A549 (cell line): ENCODE results near the gene RDH12. TPM values are rescaled to one million over a fixed set of nuclear protein-coding genes. Genes with fewer than 3 reads are reported as not detected.
A peak's percentile ranks its signal among the peaks of the same experiment; 100 is the strongest.

Experiments
- ATAC-seq, 2 experiments: fragments of 200-7000 bp in 1 of 2; fragments of >200 bp in 1 of 2; cut with Nextera tagmentation in 1 of 2; cut with Tn5 transposase in 1 of 2; 3 replicates each; pipeline versions ENCODE4 v1.8.0 to v1.9.1; 2018 to 2020; ENCODE audit warnings: mild to moderate bottlenecking in 1 of 2, moderate library complexity in 1 of 2
- CTCF ChIA-PET: fragments of 300-600 bp; sonication (Branson Sonifier 250); formaldehyde crosslinking; extraction: SDS; loops from one replicate; lab custom pipeline; 2021; ENCODE audit warnings: antibody characterized with exemption, inconsistent platforms; lab: Yijun Ruan, JAX
- POLR2A ChIA-PET: fragments of 350-600 bp; formaldehyde crosslinking; extraction: SDS; loops from one replicate; lab custom pipeline; 2021; ENCODE audit warnings: antibody characterized with exemption, inconsistent platforms; lab: Yijun Ruan, JAX
- DNase-seq, 2 experiments: peaks; one replicate each; pipeline versions ENCODE4 v3.0.0 to v3.0.0-alpha.2; 2011 to 2016; ENCODE audit warnings: low read depth in 1 of 2, low spot score in 1 of 2
- FAIRE-seq: peaks from 2 replicates; lab custom pipeline; 2011; peaks lifted over from hg19 to GRCh38; lab: Jason Lieb, UNC
- H3K27ac ChIP-seq, 2 experiments: fragments of >200 bp; sonication (Bioruptor Twin); formaldehyde crosslinking; 3 replicates each; pipeline ENCODE4 v1.5.1; 2016 to 2017
- H3K4me1 ChIP-seq: fragments of >200 bp; sonication (Bioruptor Twin); formaldehyde crosslinking; 3 replicates; pipeline ENCODE4 v1.6.1; 2016
- H3K4me2 ChIP-seq: fragments of >200 bp; sonication (Bioruptor Twin); formaldehyde crosslinking; 3 replicates; pipeline ENCODE4 v1.6.1; 2016
- H3K4me3 ChIP-seq: fragments of >200 bp; sonication (Bioruptor Twin); formaldehyde crosslinking; 3 replicates; pipeline ENCODE4 v1.5.1; 2016
- H3K9me3 ChIP-seq: fragments of >200 bp; sonication (Bioruptor Twin); formaldehyde crosslinking; 3 replicates; pipeline ENCODE4 v1.6.1; 2016
- CBX2 ChIP-seq: fragments of 200-600 bp; sonication (generic); IDR thresholded peaks from 2 replicates; pipeline ENCODE4 v1.6.1; 2016; ENCODE audit warnings: low read depth, mild to moderate bottlenecking, borderline replicate concordance
- CHD4 ChIP-seq: fragments of 200-600 bp; sonication (generic); IDR thresholded peaks from 2 replicates; pipeline ENCODE4 v1.6.1; 2016; ENCODE audit warnings: antibody characterized with exemption, mild to moderate bottlenecking, borderline replicate concordance
- CTCF ChIP-seq: fragments of >200 bp; sonication (Bioruptor Twin); formaldehyde crosslinking; IDR thresholded peaks from 3 replicates; pipeline ENCODE4 v1.5.1; 2016
- EHF ChIP-seq: fragments of 250-450 bp; sonication (Bioruptor Pico); IDR thresholded peaks from 2 replicates; pipeline ENCODE4 v1.5.0; 2020; ENCODE audit warnings: mild to moderate bottlenecking
- EP300 ChIP-seq, 2 experiments: fragments of >200 bp; sonication (Bioruptor Twin); formaldehyde crosslinking; IDR thresholded peaks; 2 replicates in 1 of 2; 3 replicates in 1 of 2; pipeline ENCODE4 v1.6.1; 2016 to 2017
- ESRRA ChIP-seq: fragments of 150-350 bp; IDR thresholded peaks from 2 replicates; pipeline ENCODE4 v1.6.1; 2014; ENCODE audit warnings: mild to moderate bottlenecking, low read length, borderline replicate concordance
- FOXS1 ChIP-seq: fragments of 250-450 bp; sonication (Bioruptor Pico); IDR thresholded peaks from 2 replicates; pipeline ENCODE4 v1.5.0; 2020; ENCODE audit warnings: mild to moderate bottlenecking, moderate library complexity
- GATA3 ChIP-seq: IDR thresholded peaks from 2 replicates; pipeline ENCODE4 v1.6.1; 2012; ENCODE audit warnings: borderline replicate concordance
- HDAC2 ChIP-seq: fragments of 200-600 bp; sonication (generic); IDR thresholded peaks from 2 replicates; pipeline ENCODE4 v1.6.1; 2016
- HEYL ChIP-seq: fragments of 250-450 bp; sonication (Bioruptor Pico); IDR thresholded peaks from 2 replicates; pipeline ENCODE4 v1.8.0; 2021; ENCODE audit warnings: mild to moderate bottlenecking, moderate library complexity
- JUN ChIP-seq, 2 experiments: fragments of >200 bp; sonication (Bioruptor Twin); formaldehyde crosslinking; IDR thresholded peaks; 2 replicates in 1 of 2; 3 replicates in 1 of 2; pipeline ENCODE4 v1.6.1; 2016 to 2017
- KDM1A ChIP-seq: fragments of 200-600 bp; sonication (generic); IDR thresholded peaks from 2 replicates; pipeline ENCODE4 v1.6.1; 2016; ENCODE audit warnings: low read depth, mild to moderate bottlenecking
- MAX ChIP-seq: IDR thresholded peaks from 2 replicates; pipeline ENCODE4 v1.6.1; 2012
- MAZ ChIP-seq: fragments of 150-350 bp; IDR thresholded peaks from 2 replicates; pipeline ENCODE4 v1.6.1; 2014; ENCODE audit warnings: antibody characterized with exemption, low read depth, low read length, borderline replicate concordance
- MYC ChIP-seq: IDR thresholded peaks from 2 replicates; pipeline ENCODE4 v1.6.1; 2012; ENCODE audit warnings: mild to moderate bottlenecking, inconsistent platforms, low read length, improper control_type of control experiment, borderline replicate concordance
- NPAS2 ChIP-seq: fragments of 250-450 bp; sonication (Bioruptor Pico); IDR thresholded peaks from 2 replicates; pipeline ENCODE4 v1.8.0; 2022; ENCODE audit warnings: mild to moderate bottlenecking, moderate library complexity, borderline replicate concordance
- NR3C1 ChIP-seq: fragments of >200 bp; sonication (Bioruptor Twin); formaldehyde crosslinking; IDR thresholded peaks from 3 replicates; pipeline ENCODE4 v1.6.1; 2017
- POLR2A ChIP-seq: IDR thresholded peaks from 2 replicates; pipeline ENCODE4 v1.6.1; 2012; ENCODE audit warnings: mild to moderate bottlenecking, low read length
- POLR2AphosphoS2 ChIP-seq: conservative IDR thresholded peaks from 2 replicates; pipeline ENCODE4 v1.6.1; 2012; ENCODE audit warnings: low read length, improper control_type of control experiment, inconsistent platforms
- RARB ChIP-seq: fragments of 250-450 bp; sonication (Bioruptor Pico); IDR thresholded peaks from 2 replicates; pipeline ENCODE4 v1.8.0; 2021; ENCODE audit warnings: mild to moderate bottlenecking, moderate library complexity
- RNF2 ChIP-seq: fragments of 200-600 bp; sonication (generic); IDR thresholded peaks from 2 replicates; pipeline ENCODE4 v1.6.1; 2016; ENCODE audit warnings: low read depth, mild to moderate bottlenecking, antibody characterized with exemption, moderate library complexity, borderline replicate concordance
- SREBF2 ChIP-seq: fragments of 450-650 bp; IDR thresholded peaks from 2 replicates; pipeline ENCODE4 v1.6.1; 2014; ENCODE audit warnings: mild to moderate bottlenecking, moderate library complexity
- ZSCAN20 ChIP-seq: fragments of 250-450 bp; sonication (Bioruptor Pico); IDR thresholded peaks from 2 replicates; pipeline ENCODE4 v1.8.0; 2022; ENCODE audit warnings: mild to moderate bottlenecking, moderate library complexity
- WGBS: methylation state at CpG from one replicate; pipeline ENCODE4 v1.1.6; 2017; ENCODE audit errors: missing lambda C conversion rate; 5-methylcytosine and 5-hydroxymethylcytosine counted together
- polyA plus RNA-seq, 4 experiments: library from polyadenylated mRNA; depleted of rRNA in 3 of 4; stranded (reverse); fragments of >200 nt; fragmentation: RNase III in 1 of 4; extraction: RNeasy Plus Mini Kit Qiagen cat#74134 plus additional on column Dnase treatment in 1 of 4; gene quantifications; 2 replicates in 3 of 4; 3 replicates in 1 of 4; pipeline ENCODE4 v1.2.3, GENCODE V29; 2011 to 2017
- TF ChIP-seq, protein P1 (sequence below): fragments of 250-450 bp; sonication (Bioruptor Pico); IDR thresholded peaks from 2 replicates; pipeline ENCODE4 v1.5.0; 2021; ENCODE audit warnings: mild to moderate bottlenecking, moderate library complexity, borderline replicate concordance
- TF ChIP-seq, protein P2 (sequence below): fragments of 250-450 bp; sonication (Bioruptor Pico); IDR thresholded peaks from 2 replicates; pipeline ENCODE4 v1.5.0; 2020; ENCODE audit warnings: low read depth, mild to moderate bottlenecking, moderate library complexity
- TF ChIP-seq, protein P3 (sequence below): fragments of 150-350 bp; IDR thresholded peaks from 2 replicates; pipeline ENCODE4 v1.6.1; 2014; ENCODE audit warnings: low read depth, mild to moderate bottlenecking, low read length

RDH12 gene
- polyA plus RNA-seq, 2 of the 4 experiments (the other 2 are of a cell fraction), result 0.12 to 0.14 TPM

DNA sequence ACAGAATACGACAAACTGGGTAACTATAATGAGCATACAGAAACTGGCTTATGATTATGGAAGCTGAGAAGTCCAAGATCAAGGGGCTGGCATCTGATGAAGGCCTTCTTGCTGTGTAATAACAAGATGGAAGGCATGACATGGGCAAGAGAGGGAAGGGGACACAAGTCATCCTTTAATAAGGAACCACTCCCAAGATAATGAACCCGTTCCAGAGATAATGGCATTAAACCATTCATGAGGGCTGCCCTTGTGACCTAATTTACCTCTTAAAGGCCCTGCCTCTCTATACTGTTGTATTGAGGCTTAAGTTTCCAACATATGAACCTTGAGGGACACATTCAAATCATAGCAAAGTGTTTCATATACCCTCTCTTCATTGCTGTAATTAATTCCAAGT lies 22.7 kb upstream of the RDH12 start:
- 98% methylated on average over 2 of the region's 2 CpGs for WGBS
- Histone ChIP-seq H3K27ac (no peak overlapping the region), H3K9me3 (no peaks in the 10 kb centered on the region), H3K4me1 (peaks cover 21% of the 10 kb centered on the region), H3K4me2 (no peak overlapping the region), H3K4me3 (no peak overlapping the region)
- POLR2A ChIA-PET, result no interaction called here
- no peak for TF ChIP-seq ZSCAN20 (CRISPR knock-in tag)
- CTCF ChIA-PET, result interaction anchor here (0.7 to 6.7 kb wide), 4 partner anchors 11 to 25 kb away, joined by 3 to 60 read pairs (median 4); no protein-coding TSS in a partner anchor
- no peak for ATAC-seq
- FAIRE-seq, result no peak
- no peak for DNase-seq

- TF ChIP-seq EHF (CRISPR knock-in tag) (no peak), RNF2 (no peak), ZSCAN20 (CRISPR knock-in tag) (no peak), CTCF (no peak), MAX (no peak), HDAC2 (no peak), POLR2AphosphoS2 (no peak), SREBF2 (no peak), GATA3 (no peak), HEYL (no peak), RARB (CRISPR knock-in tag) (no peak), CHD4 (no peak), NR3C1 (no peak)
- TF ChIP-seq, protein P1, sequence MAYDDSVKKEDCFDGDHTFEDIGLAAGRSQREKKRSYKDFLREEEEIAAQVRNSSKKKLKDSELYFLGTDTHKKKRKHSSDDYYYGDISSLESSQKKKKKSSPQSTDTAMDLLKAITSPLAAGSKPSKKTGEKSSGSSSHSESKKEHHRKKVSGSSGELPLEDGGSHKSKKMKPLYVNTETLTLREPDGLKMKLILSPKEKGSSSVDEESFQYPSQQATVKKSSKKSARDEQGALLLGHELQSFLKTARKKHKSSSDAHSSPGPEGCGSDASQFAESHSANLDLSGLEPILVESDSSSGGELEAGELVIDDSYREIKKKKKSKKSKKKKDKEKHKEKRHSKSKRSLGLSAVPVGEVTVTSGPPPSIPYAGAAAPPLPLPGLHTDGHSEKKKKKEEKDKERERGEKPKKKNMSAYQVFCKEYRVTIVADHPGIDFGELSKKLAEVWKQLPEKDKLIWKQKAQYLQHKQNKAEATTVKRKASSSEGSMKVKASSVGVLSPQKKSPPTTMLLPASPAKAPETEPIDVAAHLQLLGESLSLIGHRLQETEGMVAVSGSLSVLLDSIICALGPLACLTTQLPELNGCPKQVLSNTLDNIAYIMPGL (CRISPR knock-in tag), result no peak
- TF ChIP-seq, protein P2, sequence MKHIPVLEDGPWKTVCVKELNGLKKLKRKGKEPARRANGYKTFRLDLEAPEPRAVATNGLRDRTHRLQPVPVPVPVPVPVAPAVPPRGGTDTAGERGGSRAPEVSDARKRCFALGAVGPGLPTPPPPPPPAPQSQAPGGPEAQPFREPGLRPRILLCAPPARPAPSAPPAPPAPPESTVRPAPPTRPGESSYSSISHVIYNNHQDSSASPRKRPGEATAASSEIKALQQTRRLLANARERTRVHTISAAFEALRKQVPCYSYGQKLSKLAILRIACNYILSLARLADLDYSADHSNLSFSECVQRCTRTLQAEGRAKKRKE (CRISPR knock-in tag), result no peak
- ATAC-seq, result peak; percentile 52 to 60; a peak in 4 of 6 replicates
- ChIA-PET POLR2A (no interaction called here), CTCF (interaction anchor here (1.1 to 1.3 kb wide), 2 partner anchors 8 to 97 kb away, joined by 4 to 6 read pairs; no protein-coding TSS in a partner anchor)
- FAIRE-seq, result no peak
- 85% methylated on average over 3 of the region's 3 CpGs for WGBS
- H3K27ac ChIP-seq, result no peak overlapping the region
- no peak overlapping the region for H3K4me3 ChIP-seq
- H3K9me3 ChIP-seq, result no peaks in the 10 kb centered on the region
- H3K4me2 ChIP-seq, result no peak overlapping the region
- peaks cover 21% of the 10 kb centered on the region for H3K4me1 ChIP-seq
- DNase-seq, result peak in 1 of 2 experiments; percentile 16
Measured at GRCh38 chr14:67680121-67680602, 21.5 kb upstream of the RDH12 start.

DNA sequence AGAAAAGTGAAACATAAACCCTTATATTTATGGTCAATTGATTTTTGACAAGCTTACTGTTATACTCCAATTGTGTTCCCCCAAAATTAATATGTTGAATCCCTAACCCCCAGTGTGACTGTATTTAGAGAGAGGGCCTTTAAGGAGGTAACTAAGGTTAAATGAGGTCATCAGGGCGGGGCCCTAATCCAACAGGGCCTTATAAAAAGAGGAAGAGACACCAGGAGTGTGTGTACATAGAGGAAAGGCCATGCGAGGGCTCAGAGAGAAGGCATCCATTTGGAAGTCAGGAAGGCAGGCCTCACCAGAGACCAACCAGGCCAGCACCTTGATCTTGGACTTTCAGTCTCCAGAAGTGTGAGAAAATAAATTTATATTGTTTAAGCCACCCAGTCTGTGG lies 20.7 kb upstream of the RDH12 start:
- CTCF ChIA-PET, result interaction anchor here (1.1 to 1.3 kb wide), 2 partner anchors 8 to 97 kb away, joined by 4 to 6 read pairs; no protein-coding TSS in a partner anchor
- FAIRE-seq (no peak), DNase-seq (no peak), ATAC-seq (peak in 1 of 2 experiments; percentile 23; a peak in 1 of 6 replicates)
- H3K4me3 ChIP-seq, result no peak overlapping the region
- H3K27ac ChIP-seq, result no peak overlapping the region
- no peaks in the 10 kb centered on the region for H3K9me3 ChIP-seq
- no peak overlapping the region for H3K4me2 ChIP-seq
- 80% methylated on average over 2 of the region's 2 CpGs for WGBS
- H3K4me1 ChIP-seq, result peaks cover 15% of the 10 kb centered on the region
- POLR2A ChIA-PET, result no interaction called here
- TF ChIP-seq, protein P3, sequence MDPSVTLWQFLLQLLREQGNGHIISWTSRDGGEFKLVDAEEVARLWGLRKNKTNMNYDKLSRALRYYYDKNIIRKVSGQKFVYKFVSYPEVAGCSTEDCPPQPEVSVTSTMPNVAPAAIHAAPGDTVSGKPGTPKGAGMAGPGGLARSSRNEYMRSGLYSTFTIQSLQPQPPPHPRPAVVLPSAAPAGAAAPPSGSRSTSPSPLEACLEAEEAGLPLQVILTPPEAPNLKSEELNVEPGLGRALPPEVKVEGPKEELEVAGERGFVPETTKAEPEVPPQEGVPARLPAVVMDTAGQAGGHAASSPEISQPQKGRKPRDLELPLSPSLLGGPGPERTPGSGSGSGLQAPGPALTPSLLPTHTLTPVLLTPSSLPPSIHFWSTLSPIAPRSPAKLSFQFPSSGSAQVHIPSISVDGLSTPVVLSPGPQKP, result no peak
- no peak for TF ChIP-seq NPAS2 (CRISPR knock-in tag)
- TF ChIP-seq CTCF, result no peak
- no peak for TF ChIP-seq FOXS1 (CRISPR knock-in tag)
- TF ChIP-seq JUN (IDR thresholded peaks at IDR 0.05), result no peak
- TF ChIP-seq CBX2, result no peak
- TF ChIP-seq RARB (CRISPR knock-in tag), result no peak
- no peak for TF ChIP-seq POLR2A
- no peak for TF ChIP-seq MAX
- no peak for TF ChIP-seq EP300 (IDR thresholded peaks at IDR 0.05)
- TF ChIP-seq MAZ, result no peak
- TF ChIP-seq KDM1A, result no peak
- TF ChIP-seq HEYL, result no peak
- no peak for TF ChIP-seq ESRRA
- no peak for TF ChIP-seq MYC
